ENCODE measurements around the gene CADM4. TPM values are rescaled to one million over a fixed set of nuclear protein-coding genes. Genes with fewer than 3 reads are reported as not detected.
A peak's percentile ranks its signal among the peaks of the same experiment; 100 is the strongest.

Gene CADM4
- polyA plus RNA-seq, 1 of the 3 experiments (the other 2 are of a cell fraction), result 28.9 TPM

- H2AFZ ChIP-seq (ENCODE audit: low read depth), result no peak overlapping the region
- peaks cover 51% of the 10 kb centered on the region for H3K79me2 ChIP-seq (ENCODE audit: insufficient read depth)
- 0 out of 2 replicates have a peak, but pooled peaks have one; percentile 8 for TF ChIP-seq SMC3 (IDR thresholded peaks at IDR 0.05; ENCODE audit: low read depth, low read length)
- TF ChIP-seq RXRA (IDR thresholded peaks at IDR 0.05; ENCODE audit: borderline replicate concordance, low read depth), result no peak
- TF ChIP-seq YY1 (IDR thresholded peaks at IDR 0.05; ENCODE audit: low read depth), result no peak
- TF ChIP-seq FOSL2 (IDR thresholded peaks at IDR 0.05; ENCODE audit: borderline replicate concordance, low read depth), result no peak
- no peak for TF ChIP-seq SIN3A (IDR thresholded peaks at IDR 0.05; ENCODE audit: borderline replicate concordance, low read depth, low read length)
- peak; percentile 26; the same call in 1 of the 2 replicates for TF ChIP-seq RAD21 (IDR thresholded peaks at IDR 0.05; ENCODE audit: low read length)
- TF ChIP-seq TEAD4 (IDR thresholded peaks at IDR 0.05; ENCODE audit: borderline replicate concordance, insufficient read depth), result no peak
- TF ChIP-seq, protein P1, sequence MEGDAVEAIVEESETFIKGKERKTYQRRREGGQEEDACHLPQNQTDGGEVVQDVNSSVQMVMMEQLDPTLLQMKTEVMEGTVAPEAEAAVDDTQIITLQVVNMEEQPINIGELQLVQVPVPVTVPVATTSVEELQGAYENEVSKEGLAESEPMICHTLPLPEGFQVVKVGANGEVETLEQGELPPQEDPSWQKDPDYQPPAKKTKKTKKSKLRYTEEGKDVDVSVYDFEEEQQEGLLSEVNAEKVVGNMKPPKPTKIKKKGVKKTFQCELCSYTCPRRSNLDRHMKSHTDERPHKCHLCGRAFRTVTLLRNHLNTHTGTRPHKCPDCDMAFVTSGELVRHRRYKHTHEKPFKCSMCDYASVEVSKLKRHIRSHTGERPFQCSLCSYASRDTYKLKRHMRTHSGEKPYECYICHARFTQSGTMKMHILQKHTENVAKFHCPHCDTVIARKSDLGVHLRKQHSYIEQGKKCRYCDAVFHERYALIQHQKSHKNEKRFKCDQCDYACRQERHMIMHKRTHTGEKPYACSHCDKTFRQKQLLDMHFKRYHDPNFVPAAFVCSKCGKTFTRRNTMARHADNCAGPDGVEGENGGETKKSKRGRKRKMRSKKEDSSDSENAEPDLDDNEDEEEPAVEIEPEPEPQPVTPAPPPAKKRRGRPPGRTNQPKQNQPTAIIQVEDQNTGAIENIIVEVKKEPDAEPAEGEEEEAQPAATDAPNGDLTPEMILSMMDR (IDR thresholded peaks at IDR 0.05), result peak; percentile 52
- TF ChIP-seq EZH2phosphoT487 (IDR thresholded peaks at IDR 0.05; ENCODE audit: borderline replicate concordance, low read depth), result no peak
- no peak overlapping the region for H3K4me3 ChIP-seq (ENCODE audit: low read depth in 2 of 2, low read length in 1 of 2)
- H3K9me3 ChIP-seq, result no peaks in the 10 kb centered on the region
- CTCF ChIA-PET, result interaction anchor here (0.7 to 1.4 kb wide), 3 partner anchors 10 to 108 kb away, joined by 3 to 7 read pairs (median 6); no protein-coding TSS in a partner anchor
- POLR2A ChIA-PET, result no interaction called here
- DNase-seq, result peak; percentile 36
- no peaks in the 10 kb centered on the region for H3K27me3 ChIP-seq (ENCODE audit: insufficient read depth)
- H3F3A ChIP-seq (replicated peaks; ENCODE audit: insufficient read depth), result peaks cover 4% of the 10 kb centered on the region
- H4K20me1 ChIP-seq (ENCODE audit: insufficient read depth), result peaks cover 16% of the 10 kb centered on the region
- H3K36me3 ChIP-seq (replicated peaks in 1 of 2; ENCODE audit: control insufficient read depth in 1 of 2, insufficient read depth in 2 of 2, low read length in 1 of 2), result peaks cover 4 to 71% of the 10 kb centered on the region in 2 experiments
- H3K4me2 ChIP-seq, result no peak overlapping the region
- peaks cover 0 to 3% of the 10 kb centered on the region in 2 experiments; a peak in 1 of 4 replicates for H3K4me1 ChIP-seq (ENCODE audit: control insufficient read depth in 1 of 2, insufficient read depth in 2 of 2, low read depth in 1 of 2, low read length in 1 of 2)
- 99% methylated on average over 6 of the region's 6 CpGs for whole genome bisulfite sequencing (ENCODE audit: low lambda C conversion rate)
- H3K9me2 ChIP-seq, result no peaks in the 10 kb centered on the region
- no peak overlapping the region for H3K27ac ChIP-seq (ENCODE audit: low read depth in 2 of 2, low read length in 1 of 2)
- no peak overlapping the region for H3K9ac ChIP-seq
These were observed 22.8 kb upstream of the CADM4 start for GRCh38 chr19:43662487-43662886.

GRCh38 chr19:43660971-43661360 is 21.3 kb upstream of the CADM4 start:
- H3K9me3 ChIP-seq, result no peaks in the 10 kb centered on the region
- no peak overlapping the region for H3K4me3 ChIP-seq (ENCODE audit: low read depth in 2 of 2, low read length in 1 of 2)
- 98% methylated on average over 6 of the region's 6 CpGs for WGBS (ENCODE audit: low lambda C conversion rate)
- peaks cover 42% of the 10 kb centered on the region for H3K79me2 ChIP-seq (ENCODE audit: insufficient read depth)
- POLR2A ChIA-PET, result interaction anchor here (0.6 kb wide), 1 partner anchor 132 kb away, joined by 3 read pairs; no protein-coding TSS in a partner anchor
- no peak overlapping the region for H2AFZ ChIP-seq (ENCODE audit: low read depth)
- H3K9ac ChIP-seq, result no peak overlapping the region
- H3K36me3 ChIP-seq (replicated peaks in 1 of 2; ENCODE audit: control insufficient read depth in 1 of 2, insufficient read depth in 2 of 2, low read length in 1 of 2), result peaks cover 4 to 69% of the 10 kb centered on the region in 2 experiments
- no peaks in the 10 kb centered on the region for H3K9me2 ChIP-seq
- no peak for DNase-seq
- no peaks in the 10 kb centered on the region for H3K27me3 ChIP-seq (ENCODE audit: insufficient read depth)
- peaks cover 4% of the 10 kb centered on the region for H3F3A ChIP-seq (replicated peaks; ENCODE audit: insufficient read depth)
- no peak overlapping the region for H3K4me2 ChIP-seq
- CTCF ChIA-PET, result interaction anchor here (1.1 kb wide), 1 partner anchor 106 kb away, joined by 3 read pairs; no protein-coding TSS in a partner anchor
- TF ChIP-seq MXI1 (IDR thresholded peaks at IDR 0.05; ENCODE audit: low read depth, low read length) (no peak), NRF1 (IDR thresholded peaks at IDR 0.05; ENCODE audit: low read depth, low read length) (no peak), ELF1 (IDR thresholded peaks at IDR 0.05) (no peak), YY1 (IDR thresholded peaks at IDR 0.05; ENCODE audit: low read depth) (no peak), MEF2A (IDR thresholded peaks at IDR 0.05; ENCODE audit: borderline replicate concordance, low read depth) (no peak)
- H3K4me1 ChIP-seq (ENCODE audit: control insufficient read depth in 1 of 2, insufficient read depth in 2 of 2, low read depth in 1 of 2, low read length in 1 of 2), result no peaks in the 10 kb centered on the region
- H3K27ac ChIP-seq (ENCODE audit: low read depth in 2 of 2, low read length in 1 of 2), result no peak overlapping the region
- 0 out of 2 replicates have a peak, but pooled peaks cover 10% of the 10 kb centered on the region for H4K20me1 ChIP-seq (ENCODE audit: insufficient read depth)
